Erythroblast (primary cell): ENCODE measurements around the gene MAPK10.

ENCODE experiments used
- GATA1 ChIP-seq: IDR thresholded peaks from 2 replicates; pipeline ENCODE4 v1.6.1; 2011; ENCODE audit warnings: low read depth, mild to moderate bottlenecking, control low read depth, low read length, moderate library complexity
- POLR2A ChIP-seq: IDR thresholded peaks from 2 replicates; pipeline ENCODE4 v1.6.1; 2011; ENCODE audit warnings: mild to moderate bottlenecking, low read length

GRCh38 chr4:86386201-86386600 is 26.3 kb upstream of the MAPK10 start:
- TF ChIP-seq POLR2A (no peak), GATA1 (no peak)
